Activated naive CD4-positive, alpha-beta T cell (primary cell): ENCODE measurements around the gene VPS39.

Experiments used
- DNase-seq, 4 experiments: peaks; one replicate each; lab custom pipeline; 2025; lab: John Stamatoyannopoulos, UW

Gene VPS39

DNA sequence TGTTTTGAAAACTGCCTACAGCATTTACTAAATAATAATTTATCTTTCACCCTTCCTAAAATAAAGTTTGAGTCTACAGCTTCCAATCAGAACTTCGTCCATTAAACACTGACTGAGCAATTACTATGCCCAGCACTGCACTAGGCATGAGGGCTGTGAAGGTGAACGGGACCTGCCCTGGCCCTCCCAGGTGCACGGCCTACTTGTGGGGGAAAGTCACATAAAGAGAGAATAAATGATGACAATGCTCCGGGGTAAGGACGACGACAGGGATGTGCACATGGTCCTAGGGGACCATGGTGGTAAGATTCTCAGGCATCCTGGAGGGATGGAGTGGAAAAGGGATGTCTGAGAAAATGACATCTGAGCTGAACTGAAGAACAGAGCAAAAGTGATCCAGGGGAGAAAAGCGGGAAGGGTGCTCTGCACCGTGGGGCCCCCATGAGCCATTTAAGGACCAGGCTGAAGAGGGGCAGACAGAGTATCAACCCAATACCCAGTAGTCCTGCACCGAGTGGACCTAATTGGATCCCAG, 63.2 kb downstream of the VPS39 start:
- no peak for DNase-seq

DNA sequence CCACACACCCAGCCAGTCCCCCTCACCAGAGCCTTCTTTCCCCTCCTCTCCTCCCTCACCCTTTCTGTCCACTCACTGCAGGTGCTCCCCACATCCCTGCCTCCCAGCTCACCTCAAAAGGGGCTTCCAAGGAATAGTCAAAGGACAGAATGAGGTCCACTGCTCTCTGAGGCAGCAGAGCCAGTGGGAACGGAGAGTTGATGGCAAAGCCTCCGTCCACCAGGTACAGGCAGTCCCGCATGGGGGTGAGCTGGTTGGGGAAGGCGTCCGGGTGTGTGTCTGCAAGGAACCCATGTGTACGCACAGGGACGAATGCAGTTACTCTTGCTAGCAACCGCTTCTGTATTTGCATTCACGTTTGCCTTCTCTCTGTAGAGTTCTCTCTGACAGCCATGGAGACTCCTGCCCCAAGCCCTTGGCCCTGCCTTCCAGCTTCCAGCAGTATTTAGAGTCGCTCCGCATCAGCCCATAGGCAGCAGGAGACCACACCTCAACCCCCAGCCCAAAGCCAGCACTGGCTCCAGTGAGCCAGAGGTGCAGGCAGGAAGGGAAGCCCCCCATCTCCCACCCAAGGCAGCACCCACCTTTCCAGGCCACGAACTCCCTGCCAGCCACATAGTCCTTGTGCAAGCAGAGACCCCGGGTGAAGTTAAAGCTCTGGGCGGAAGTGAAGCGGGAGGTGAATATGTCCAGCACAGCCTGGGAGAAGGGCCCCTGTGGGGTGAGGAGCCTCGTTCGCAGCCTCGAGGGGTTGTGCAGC, 64.1 kb downstream of the VPS39 start:
- no peak for DNase-seq

DNA sequence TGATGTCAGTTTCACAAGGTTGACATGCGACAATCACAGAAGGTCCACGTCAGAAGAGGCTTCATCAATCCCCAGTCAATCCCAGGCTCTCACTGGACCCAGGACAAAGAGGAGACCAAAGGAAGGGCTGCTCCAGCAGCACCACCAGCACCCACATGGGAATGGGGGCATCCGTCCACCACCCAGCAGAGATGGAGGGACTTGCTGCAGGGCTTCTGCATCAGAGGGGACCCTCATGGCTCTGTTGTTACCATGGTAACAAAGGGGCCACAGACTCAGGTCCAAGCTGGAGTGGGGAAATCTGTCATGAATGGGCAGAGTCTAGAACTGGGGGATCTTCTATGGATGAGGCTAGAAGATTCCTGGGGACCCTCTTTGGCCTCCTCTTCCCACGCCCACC, 64.7 kb downstream of the VPS39 start:
- DNase-seq = no peak

DNA sequence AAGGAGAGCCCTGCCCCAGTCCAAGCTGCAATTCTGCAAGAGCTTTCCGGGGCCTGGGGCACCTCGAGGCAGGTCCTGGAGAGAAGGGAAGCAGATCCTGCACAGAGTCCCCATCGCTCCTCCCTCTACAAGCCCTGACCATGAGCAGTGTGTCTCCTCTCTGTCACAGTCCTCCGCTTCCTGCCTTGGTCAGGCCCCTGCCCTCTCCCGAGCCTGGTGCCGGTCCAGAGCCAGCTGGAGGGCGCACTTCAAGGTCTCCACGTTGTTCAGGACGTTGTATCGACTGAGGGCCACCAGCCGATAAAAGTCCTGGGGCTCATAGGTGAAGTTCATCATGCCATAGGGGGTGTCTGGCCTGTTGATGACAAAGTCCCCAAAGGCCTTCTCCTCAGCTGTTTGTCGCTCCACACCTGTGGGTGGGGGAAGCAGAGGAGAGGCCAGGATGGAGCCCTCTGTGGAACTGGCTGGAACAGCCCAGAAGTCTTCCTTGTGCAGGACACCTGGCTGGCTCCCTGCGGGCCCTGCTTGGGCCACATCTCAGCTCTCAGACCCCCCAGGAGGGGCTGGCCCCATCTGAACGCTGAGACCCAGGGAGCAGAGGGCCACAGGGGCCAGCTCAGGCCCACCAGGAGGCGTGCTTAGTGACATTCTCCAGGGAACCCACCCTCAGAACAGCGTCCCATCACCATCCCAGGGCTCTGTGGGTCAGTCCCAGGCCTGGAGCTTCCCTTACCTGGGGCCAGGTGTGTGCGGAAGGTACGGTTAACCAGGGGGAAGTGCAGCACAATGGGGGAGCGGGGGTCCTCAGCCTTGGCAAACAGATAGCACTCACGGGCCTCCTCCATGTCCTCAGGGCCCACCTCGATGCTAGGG, 66.1 kb downstream of the VPS39 start:
- no peak for DNase-seq

DNA sequence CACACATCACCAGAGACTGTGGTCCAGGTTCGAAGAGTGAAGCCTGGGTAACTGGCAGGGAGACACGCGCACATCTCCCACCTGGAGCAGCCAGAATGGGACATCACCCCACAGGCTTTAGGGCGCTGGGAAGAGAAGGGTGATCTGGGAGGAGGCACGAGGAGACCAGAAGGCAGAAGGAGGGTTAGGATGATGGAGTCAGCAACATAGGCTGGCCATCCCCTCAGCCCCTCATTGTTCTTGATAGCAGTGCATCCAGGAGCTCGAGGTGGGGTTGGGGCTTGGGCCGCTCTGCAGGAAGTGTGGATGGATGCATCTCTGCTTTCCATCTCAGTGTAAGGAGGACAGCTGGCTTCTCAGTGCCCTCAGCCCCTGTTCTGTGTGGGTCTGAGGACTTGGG, 66.9 kb downstream of the VPS39 start:
- no peak for DNase-seq

DNA sequence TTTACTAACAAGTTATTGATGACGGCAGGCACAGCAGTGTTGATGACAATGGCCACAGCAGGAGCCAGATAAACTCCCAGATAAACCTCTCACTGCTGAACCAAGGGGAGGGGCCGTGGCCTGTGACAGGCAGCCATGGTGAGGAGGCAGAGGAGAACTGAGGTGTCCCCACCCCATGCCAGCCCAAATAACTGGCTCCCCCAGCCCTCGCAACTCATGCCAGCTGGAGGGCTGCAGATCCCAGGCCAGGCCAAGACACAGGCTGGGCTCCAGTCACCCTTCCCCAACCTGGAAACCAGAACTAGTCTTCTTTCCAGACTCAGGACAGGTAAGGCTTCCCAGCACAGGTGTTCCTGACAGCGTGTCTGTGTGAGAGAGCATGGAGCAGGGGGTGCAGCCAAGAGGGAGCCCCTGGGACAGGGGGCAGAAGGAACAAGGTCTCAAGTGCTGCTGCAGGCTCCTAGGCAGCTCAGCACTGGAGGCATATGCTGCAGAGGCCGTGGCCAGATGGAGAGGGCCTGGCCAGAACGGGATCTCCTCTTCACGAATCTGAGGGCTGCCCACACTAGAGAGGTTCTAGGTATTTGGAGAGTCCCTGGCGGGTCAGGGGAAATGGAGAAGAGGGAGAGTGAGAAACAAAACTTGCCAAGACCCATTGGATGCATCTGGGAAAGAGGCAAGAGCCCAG, 67.6 kb downstream of the VPS39 start:
- DNase-seq = no peak

DNA sequence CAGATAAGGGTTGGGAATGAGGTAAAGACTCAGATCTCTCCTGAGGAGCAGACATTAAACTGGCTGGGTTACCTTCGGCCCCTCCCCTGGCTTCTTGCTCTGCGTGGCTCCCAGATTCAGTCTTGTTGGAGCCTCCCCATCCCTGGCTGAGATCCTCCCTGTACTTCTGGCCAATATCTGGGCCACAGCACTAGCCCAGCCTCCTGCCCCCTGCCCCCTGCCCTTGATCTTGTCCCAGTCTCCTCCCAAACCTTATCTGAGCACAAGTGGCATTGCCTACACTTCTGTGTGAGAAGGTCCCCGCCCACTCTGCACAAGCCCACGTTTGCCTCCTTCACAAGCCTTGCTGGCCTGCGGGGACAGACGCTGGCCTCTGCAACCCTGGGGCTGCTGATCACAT, 68.5 kb downstream of the VPS39 start:
- no peak for DNase-seq

DNA sequence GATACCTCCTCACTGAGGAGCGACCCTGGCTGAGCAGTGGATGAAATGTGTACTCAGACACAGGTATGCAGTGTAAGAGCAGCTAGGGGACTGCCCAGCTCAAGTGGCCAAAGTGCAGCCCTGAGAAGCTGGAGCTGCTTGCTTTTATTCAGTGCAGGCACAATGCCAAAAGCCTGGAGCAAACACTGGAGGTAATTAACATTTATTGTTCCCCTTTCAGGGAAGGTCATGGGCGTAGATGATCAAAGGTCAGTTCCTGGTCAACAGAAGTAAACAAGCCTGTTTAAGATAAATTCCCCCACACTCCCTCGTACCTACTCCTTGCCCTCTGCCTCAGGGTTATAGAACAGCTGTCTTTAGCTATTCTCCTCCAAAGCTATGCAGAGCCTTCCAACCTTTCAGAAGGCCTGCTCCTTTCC, 69.1 kb downstream of the VPS39 start:
- DNase-seq = no peak

DNA sequence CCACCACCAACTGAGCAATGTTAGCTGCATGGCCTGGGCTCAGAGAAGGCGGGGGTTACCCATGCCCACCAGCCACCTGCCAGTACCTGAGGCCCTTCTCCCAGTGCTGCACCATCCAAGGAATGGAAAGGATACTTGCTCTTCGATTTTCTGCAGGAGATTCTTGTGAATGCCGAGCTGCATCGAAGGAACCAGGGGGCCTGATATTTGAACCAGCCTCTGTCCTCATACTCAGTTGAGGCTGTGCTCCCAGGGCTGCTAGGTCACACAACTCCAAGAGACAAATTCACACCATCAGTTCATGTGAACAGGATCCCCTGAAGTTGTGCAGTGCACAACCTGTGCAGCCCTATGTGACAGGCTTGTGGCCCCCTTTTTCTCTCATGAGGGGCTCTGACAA, 69.7 kb downstream of the VPS39 start:
- DNase-seq = no peak

DNA sequence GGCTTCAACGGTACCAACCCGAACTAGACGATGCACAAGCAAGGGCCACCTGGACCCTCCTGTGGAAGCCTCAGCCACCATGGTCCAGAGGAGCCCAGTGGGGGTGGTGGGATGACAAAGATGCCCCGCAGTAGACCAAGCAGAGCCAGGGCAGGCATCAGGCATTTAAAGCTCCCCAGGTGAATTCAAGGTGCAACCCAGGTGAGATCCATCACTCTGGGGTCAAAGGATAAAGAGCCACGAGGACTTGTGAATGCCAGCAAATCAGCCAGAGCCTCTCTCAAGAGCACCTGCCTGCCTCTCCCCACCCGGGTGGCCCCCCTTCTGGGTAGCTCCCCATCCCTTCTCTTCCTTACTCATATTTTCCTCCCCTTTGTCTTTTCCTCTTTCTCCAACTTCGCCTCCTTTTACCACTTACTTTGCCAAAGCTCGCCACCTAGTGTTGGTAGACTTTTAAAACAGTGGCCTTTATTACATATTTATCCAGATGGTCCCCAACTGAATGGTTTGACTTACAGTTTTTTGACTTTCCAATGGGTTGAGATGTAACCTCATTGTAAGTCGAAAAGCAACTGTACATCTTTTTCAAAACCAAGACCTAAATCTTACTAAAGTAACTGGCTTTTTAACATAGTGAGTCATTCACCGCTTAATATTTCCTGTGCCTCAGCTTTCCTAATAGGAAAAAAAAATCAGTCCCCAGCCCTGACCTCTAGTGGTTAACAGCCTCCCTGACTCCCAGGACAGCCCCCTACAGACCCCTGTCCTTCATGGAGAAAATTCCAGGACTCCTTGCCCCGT, 70.4 kb downstream of the VPS39 start:
- no peak for DNase-seq

DNA sequence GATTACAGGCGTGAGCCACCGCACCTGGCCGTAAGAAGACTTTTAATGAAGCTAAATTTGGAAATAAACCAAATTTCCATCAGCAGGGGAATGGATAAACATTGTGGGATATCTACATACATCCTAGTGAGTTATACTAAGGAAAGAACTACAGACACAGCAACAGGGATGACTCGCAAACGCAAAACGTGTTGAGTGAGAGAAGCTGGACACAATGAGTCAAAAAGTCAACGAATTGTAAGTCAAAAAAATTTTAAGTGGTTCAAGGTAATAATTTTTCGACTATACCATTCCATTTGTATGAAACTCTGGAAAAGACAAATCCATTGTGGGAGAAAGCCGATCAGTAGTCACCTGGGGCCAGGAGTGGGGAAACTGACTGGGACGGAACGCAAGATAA, 71.6 kb downstream of the VPS39 start:
- no peak for DNase-seq

DNA sequence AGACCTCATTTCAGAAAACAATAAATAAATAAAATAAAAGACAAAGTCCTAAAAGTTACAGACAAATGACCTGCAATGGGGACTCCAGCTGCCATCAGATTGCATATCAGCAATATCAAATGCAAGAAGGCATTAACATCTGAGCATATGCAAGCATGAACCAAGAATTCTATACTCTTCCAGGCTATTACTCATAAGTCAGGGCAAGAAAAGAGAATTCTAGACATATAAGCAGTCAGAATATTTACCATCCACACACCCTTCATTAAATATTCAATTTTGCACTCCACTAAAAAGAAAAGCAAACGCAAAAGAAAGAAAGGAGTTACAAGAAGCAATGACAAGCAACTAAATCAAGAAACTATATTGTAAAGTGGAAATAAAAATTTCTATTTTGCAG, 72.8 kb downstream of the VPS39 start:
- DNase-seq = no peak

DNA sequence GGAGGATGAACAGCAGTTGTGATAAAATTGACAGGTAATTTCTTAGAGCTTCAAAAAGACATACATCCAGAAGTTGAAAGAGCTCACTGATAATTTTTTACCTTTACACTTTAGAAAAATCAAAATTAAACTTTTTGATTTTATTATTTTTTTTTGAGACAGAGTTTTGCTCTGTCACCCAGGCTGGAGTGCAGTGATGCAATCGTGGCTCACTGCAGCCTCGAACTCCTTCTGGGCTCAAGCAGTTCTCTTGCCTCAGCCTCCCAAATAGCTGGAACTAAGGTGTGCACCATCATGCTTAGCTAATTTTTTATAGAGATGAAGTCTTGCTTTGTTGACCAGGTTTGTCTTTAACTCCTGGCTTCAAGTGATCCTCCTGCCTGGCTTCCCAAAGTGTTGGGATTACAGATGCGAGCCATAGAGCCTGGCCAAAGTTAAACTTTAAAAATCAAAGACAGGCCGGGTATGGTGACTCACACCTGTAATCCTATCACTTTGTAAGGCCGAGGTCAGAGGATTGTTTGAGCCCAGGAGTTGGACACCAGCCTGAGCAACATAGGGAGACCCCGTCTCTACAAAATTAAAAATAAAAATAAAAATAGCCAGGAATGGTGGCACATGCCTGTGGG, 73.4 kb downstream of the VPS39 start:
- no peak for DNase-seq

DNA sequence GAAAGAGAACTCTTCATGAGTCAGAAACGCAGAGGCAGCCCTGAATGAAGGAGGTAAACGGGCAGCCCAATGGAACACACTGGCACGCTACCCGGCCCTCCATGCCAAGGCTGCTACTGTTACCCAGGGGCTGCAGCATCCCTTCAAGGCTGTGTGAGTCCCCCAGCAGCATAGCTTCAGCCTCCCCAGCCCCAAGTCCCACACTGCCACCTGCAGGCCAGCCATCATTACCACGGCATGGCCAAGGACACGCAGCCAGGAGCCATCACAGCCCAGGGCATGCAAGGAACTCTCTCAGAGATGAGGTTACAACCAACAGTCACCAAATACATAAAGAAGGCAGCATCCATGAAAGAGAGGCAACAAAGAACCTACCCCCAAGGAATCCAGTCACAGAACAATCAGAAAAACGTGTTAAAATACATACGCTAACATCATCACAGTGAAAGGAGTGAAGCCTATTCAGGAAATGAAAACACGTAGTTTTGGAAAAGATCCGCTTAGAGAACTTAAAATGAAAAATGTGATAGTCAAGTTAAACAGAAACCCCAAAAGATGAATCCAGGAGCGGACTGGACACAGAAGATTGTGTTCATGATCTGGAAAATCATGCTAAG, 74.1 kb downstream of the VPS39 start:
- peak in 2 of 4 experiments; percentile 22 to 24 for DNase-seq

DNA sequence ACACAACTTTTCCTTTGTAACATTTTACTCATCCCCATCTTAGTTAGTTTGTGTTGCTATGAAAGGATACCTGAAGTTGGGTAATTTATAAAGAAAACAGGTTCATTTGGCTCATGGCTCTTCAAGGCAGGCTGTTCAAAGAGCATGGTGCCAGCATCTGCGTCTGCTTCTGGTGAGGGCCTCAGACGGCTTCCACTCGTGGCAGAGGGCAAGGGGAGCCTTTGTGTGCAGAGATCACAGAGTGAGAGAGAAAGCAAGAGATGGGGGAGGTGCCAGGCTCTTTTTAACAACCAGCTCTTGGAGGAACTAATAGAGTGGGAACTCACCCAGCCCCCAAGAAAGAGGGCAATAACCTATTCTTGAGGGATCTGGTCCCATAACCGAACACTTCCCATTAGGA, 74.7 kb downstream of the VPS39 start:
- no peak for DNase-seq

DNA sequence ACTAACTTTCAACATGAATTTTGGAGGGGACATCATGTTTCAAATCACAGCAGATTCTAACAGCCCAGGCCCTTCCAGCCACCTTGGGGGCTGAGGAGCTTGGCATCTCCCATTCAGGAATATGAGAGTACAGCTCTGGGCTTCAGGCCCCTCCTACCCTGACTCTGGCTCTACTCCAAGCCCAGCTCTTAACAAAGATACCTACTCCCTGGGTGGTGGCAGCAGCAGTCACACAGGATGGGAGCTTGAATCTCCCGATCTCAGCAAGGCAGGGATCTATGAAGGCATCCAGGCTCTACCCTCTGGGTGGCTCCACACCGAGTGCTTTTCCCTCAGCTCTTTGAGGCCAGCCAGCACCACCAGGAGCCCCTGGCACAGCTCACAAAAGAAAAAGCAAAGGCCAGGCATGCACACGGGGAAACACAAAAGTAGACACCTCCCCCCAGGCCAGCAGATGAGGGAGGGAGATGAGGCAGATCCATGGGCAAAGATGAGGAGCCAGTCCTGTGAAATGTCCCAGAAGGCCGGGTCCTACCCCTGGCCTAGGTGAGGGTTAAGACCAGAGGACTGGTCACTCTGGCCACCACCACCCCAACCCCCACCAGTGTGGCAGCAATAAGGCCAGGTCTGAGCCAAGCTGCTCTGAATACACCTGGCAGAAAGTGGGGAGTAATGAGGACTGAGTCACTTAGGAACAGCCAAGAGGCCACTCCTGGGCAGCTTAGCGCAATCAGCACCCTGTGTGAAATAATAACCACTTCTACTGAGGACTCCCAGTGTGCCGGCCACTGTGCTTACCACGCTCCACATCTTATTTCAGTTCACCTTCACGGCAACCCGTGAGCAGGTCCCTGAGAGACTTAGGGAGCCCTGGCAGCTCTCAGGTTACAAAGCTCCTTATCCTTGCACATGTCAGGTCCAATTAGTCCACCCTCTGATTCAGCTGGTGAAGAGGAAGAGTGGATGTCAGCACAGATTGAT, 76.0 kb downstream of the VPS39 start:
- no peak for DNase-seq

DNA sequence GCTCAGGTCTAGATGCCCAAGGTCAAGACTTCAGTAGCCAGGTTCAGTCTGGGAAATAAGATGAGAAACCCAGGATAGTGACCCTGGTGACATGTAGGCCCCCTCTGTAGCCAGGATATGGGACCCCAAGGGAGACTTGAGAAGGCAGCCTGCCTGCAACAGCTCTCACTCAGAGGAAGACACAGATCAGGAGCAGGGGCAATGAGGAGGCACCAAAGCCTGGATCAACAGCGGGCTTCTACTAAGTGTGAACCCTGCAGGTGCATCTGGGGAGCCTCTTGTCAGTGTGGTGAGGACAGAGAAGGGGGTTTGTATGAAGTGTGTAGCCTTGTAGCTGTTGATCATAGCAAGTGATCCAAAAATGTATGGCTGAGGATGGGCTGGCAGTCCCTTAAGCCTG, 77.1 kb downstream of the VPS39 start:
- no peak for DNase-seq

DNA sequence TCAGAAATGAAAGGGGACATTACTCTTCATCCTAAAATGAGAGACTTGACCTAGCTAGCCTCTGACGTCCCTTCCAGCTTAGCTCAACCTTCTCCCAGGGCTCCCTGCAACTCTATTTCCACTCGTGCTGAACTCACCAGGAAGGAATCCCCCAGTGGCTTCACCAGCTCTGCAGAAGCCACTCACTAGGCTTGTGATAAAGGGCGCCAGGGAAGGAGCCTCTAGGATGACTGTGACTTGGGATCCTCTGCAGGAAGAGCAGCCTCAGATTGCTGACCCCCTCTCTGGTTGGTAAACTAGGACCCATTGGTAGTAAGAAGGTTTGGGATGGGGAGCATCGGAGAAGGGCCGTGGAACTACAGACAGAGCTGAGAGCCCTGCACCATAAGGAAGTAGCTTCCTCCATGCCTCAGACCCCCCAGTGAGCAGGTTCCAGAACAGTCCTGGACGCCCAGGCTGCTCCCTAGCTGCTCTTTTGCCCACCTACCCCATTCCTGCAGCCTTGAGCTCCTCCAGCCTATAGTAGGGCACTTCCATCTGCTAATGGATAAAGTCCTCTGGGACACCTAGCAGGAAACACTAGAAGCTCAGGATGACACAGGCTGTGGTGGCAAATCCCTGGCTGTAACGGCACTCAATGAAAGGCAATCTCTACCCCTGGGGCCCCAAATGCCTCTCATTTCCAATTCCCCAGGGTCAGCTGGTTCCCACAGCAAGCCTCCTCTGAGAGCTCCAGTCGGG, 77.7 kb downstream of the VPS39 start:
- no peak for DNase-seq

DNA sequence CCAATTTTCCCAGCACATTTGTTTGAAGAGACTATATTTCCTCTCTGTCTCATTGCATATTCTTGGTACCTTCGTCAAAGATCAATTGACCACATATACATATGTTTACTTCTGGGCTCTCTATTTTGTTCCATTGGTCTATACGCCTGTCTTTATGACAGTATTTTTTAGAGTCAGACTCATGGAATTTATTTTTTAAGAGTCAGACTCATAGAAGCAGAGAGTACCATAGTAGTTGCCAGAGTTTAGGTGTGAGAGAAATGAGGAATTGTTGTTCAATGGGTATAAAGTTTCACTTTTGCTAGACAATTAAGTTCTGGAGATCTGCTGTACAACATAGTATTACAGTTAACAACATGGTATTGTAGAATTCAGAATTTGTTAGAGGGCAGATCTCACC, 78.7 kb downstream of the VPS39 start:
- DNase-seq = no peak
